ENCODE measurements around the gene HSH2D. TPM values are rescaled to one million over a fixed set of nuclear protein-coding genes. Genes with fewer than 3 reads are reported as not detected.

The HSH2D gene
- total and polyA plus RNA-seq, 9 of the 15 experiments (the other 6 are each of a cell fraction or from before 2014, with no cell fraction given): 0.03 to 1.1 (median 0.35) TPM; not detected in 1

DNA sequence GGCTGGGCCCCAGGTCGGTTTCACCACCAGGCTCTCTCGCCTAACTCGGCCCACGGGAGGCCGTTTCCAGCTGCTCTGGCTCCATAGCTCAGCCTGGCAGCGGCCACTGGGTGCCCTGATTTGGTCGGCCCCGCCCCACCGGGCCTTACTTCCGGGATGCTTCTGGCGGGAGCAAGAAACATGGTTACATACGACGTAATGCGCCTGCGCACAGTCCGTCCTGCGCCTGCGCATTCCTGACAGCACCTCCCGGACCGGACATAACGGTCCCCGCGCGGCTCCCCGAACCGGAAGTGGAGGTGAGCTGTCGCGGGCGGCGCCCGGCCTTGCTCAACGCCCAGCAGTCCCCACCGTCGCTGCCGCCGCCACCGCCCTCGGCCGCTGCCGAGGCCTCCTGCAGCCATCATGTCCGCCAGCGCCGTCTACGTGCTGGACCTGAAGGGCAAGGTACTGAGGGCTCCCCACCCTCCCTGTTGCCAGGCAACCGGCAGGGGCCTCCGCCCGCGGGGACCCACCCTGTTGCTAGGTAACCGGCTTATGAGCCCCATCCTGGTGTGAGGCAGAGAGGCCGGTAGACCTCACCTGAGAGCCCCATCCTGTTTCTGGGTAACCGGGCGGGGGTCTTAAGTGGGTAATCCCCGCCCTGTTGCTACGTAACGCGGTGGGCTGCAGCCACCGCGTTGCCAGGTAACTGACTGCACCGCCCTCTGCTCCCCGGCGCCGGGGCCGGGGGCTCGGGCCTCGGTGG is 54.3 kb downstream of the HSH2D start, which contains the start of gene AP1M1 (continued):
- TF ChIP-seq, protein P1, sequence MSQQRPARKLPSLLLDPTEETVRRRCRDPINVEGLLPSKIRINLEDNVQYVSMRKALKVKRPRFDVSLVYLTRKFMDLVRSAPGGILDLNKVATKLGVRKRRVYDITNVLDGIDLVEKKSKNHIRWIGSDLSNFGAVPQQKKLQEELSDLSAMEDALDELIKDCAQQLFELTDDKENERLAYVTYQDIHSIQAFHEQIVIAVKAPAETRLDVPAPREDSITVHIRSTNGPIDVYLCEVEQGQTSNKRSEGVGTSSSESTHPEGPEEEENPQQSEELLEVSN (IDR thresholded peaks at IDR 0.05; ENCODE audit: borderline replicate concordance in 1 of 2, extremely low read depth in 1 of 2, insufficient read depth in 1 of 2, insufficient read length in 1 of 2, low read depth in 1 of 2, low read length in 1 of 2, poor library complexity in 1 of 2, severe bottlenecking in 1 of 2): peak; percentile 58 to 77
- TF ChIP-seq ZNF707 (CRISPR knock-in tag; conservative IDR thresholded peaks at IDR 0.05): no peak
- TF ChIP-seq, protein P2, sequence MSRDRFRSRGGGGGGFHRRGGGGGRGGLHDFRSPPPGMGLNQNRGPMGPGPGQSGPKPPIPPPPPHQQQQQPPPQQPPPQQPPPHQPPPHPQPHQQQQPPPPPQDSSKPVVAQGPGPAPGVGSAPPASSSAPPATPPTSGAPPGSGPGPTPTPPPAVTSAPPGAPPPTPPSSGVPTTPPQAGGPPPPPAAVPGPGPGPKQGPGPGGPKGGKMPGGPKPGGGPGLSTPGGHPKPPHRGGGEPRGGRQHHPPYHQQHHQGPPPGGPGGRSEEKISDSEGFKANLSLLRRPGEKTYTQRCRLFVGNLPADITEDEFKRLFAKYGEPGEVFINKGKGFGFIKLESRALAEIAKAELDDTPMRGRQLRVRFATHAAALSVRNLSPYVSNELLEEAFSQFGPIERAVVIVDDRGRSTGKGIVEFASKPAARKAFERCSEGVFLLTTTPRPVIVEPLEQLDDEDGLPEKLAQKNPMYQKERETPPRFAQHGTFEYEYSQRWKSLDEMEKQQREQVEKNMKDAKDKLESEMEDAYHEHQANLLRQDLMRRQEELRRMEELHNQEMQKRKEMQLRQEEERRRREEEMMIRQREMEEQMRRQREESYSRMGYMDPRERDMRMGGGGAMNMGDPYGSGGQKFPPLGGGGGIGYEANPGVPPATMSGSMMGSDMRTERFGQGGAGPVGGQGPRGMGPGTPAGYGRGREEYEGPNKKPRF (IDR thresholded peaks at IDR 0.05; ENCODE audit: low read depth, low read length): no peak
- TF ChIP-seq, protein P3, sequence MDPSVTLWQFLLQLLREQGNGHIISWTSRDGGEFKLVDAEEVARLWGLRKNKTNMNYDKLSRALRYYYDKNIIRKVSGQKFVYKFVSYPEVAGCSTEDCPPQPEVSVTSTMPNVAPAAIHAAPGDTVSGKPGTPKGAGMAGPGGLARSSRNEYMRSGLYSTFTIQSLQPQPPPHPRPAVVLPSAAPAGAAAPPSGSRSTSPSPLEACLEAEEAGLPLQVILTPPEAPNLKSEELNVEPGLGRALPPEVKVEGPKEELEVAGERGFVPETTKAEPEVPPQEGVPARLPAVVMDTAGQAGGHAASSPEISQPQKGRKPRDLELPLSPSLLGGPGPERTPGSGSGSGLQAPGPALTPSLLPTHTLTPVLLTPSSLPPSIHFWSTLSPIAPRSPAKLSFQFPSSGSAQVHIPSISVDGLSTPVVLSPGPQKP (CRISPR knock-in tag; IDR thresholded peaks at IDR 0.05): no peak
- TF ChIP-seq, protein P4, sequence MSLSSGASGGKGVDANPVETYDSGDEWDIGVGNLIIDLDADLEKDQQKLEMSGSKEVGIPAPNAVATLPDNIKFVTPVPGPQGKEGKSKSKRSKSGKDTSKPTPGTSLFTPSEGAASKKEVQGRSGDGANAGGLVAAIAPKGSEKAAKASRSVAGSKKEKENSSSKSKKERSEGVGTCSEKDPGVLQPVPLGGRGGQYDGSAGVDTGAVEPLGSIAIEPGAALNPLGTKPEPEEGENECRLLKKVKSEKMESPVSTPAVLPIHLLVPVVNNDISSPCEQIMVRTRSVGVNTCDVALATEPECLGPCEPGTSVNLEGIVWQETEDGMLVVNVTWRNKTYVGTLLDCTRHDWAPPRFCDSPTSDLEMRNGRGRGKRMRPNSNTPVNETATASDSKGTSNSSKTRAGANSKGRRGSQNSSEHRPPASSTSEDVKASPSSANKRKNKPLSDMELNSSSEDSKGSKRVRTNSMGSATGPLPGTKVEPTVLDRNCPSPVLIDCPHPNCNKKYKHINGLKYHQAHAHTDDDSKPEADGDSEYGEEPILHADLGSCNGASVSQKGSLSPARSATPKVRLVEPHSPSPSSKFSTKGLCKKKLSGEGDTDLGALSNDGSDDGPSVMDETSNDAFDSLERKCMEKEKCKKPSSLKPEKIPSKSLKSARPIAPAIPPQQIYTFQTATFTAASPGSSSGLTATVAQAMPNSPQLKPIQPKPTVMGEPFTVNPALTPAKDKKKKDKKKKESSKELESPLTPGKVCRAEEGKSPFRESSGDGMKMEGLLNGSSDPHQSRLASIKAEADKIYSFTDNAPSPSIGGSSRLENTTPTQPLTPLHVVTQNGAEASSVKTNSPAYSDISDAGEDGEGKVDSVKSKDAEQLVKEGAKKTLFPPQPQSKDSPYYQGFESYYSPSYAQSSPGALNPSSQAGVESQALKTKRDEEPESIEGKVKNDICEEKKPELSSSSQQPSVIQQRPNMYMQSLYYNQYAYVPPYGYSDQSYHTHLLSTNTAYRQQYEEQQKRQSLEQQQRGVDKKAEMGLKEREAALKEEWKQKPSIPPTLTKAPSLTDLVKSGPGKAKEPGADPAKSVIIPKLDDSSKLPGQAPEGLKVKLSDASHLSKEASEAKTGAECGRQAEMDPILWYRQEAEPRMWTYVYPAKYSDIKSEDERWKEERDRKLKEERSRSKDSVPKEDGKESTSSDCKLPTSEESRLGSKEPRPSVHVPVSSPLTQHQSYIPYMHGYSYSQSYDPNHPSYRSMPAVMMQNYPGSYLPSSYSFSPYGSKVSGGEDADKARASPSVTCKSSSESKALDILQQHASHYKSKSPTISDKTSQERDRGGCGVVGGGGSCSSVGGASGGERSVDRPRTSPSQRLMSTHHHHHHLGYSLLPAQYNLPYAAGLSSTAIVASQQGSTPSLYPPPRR (CRISPR knock-in tag; IDR thresholded peaks at IDR 0.05; ENCODE audit: borderline replicate concordance): no peak
- TF ChIP-seq KDM4B (IDR thresholded peaks at IDR 0.05; ENCODE audit: borderline replicate concordance in 2 of 2, low read depth in 1 of 2): no peak
- TF ChIP-seq PHB2 (IDR thresholded peaks at IDR 0.05; ENCODE audit: low read depth): no peak
- peak; percentile 91 for TF ChIP-seq MEIS2 (IDR thresholded peaks at IDR 0.05; ENCODE audit: partially characterized antibody)
- TF ChIP-seq TOE1 (IDR thresholded peaks at IDR 0.05; ENCODE audit: borderline replicate concordance): no peak
- no peak for TF ChIP-seq TOE1 (CRISPR knock-in tag; IDR thresholded peaks at IDR 0.05; ENCODE audit: borderline replicate concordance, low read depth)
- no peak for TF ChIP-seq STAT5B (CRISPR knock-in tag; IDR thresholded peaks at IDR 0.05)
- no peak for TF ChIP-seq ZNF699 (CRISPR knock-in tag; IDR thresholded peaks at IDR 0.05; ENCODE audit: insufficient replicate concordance)
- TF ChIP-seq, protein P5, sequence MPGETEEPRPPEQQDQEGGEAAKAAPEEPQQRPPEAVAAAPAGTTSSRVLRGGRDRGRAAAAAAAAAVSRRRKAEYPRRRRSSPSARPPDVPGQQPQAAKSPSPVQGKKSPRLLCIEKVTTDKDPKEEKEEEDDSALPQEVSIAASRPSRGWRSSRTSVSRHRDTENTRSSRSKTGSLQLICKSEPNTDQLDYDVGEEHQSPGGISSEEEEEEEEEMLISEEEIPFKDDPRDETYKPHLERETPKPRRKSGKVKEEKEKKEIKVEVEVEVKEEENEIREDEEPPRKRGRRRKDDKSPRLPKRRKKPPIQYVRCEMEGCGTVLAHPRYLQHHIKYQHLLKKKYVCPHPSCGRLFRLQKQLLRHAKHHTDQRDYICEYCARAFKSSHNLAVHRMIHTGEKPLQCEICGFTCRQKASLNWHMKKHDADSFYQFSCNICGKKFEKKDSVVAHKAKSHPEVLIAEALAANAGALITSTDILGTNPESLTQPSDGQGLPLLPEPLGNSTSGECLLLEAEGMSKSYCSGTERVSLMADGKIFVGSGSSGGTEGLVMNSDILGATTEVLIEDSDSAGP (CRISPR knock-in tag; IDR thresholded peaks at IDR 0.05): no peak
- TF ChIP-seq NFE2 (IDR thresholded peaks at IDR 0.05; ENCODE audit: low read depth): no peak
- TF ChIP-seq ARID1B (IDR thresholded peaks at IDR 0.05): no peak

All from K562 (cell line).